Upper lobe of left lung (tissue), 6 donors: ENCODE data around the gene WDR37. TPM values are rescaled to one million over a fixed set of nuclear protein-coding genes. Genes with fewer than 3 reads are reported as not detected.

Experiments
- ATAC-seq, 2 donors: fragments of 200-7000 bp; cut with Tn5 transposase; one replicate each; pipeline ENCODE4 v1.9.1; 2022; ENCODE audit warnings: mild to moderate bottlenecking in 2 of 2, moderate library complexity in 2 of 2; ENCODE audit not compliant: low FRiP score in 2 of 2
- DNase-seq, 2 donors: peaks; one replicate each; pipeline ENCODE4 v3.0.0-alpha.2; 2019 to 2020
- H3K27ac ChIP-seq, 4 donors: fragments of 200-600 bp; sonication (generic); one replicate each; pipeline ENCODE4 v1.5.1; 2016 to 2019
- H3K27me3 ChIP-seq, 4 donors: fragments of 200-600 bp; sonication (generic); one replicate each; pipeline ENCODE4 v1.5.1; 2017 to 2019
- H3K36me3 ChIP-seq, 4 donors: fragments of 200-600 bp; sonication (generic); one replicate each; pipeline ENCODE4 v1.5.1; 2016 to 2019
- H3K4me1 ChIP-seq, 4 donors: fragments of 200-600 bp; sonication (generic); one replicate each; pipeline ENCODE4 v1.5.1; 2018 to 2019
- H3K4me3 ChIP-seq, 4 donors: fragments of 200-600 bp; sonication (generic); one replicate each; pipeline ENCODE4 v1.5.1; 2017 to 2019; ENCODE audit warnings: mild to moderate bottlenecking in 2 of 4, moderate library complexity in 1 of 4
- H3K9me3 ChIP-seq, 4 donors: fragments of 200-600 bp; sonication (generic); one replicate each; pipeline ENCODE4 v1.5.1; 2018 to 2019
- CTCF ChIP-seq, 6 experiments: fragments of 450-650 bp in 4 of 6; fragments of 200-600 bp in 2 of 6; sonication (generic) in 2 of 6; IDR thresholded peaks; one replicate each; pipeline ENCODE4 v1.5.1; 2016 to 2019; ENCODE audit warnings: antibody characterized with exemption in 6 of 6
- EP300 ChIP-seq, 4 donors: sonication (generic); formaldehyde crosslinking; IDR thresholded peaks; one replicate each; pipeline ENCODE4 v1.5.1; 2017; ENCODE audit warnings: antibody characterized with exemption in 4 of 4, control low read depth in 2 of 4
- POLR2A ChIP-seq, 4 donors: fragments of 450-650 bp; IDR thresholded peaks; one replicate each; pipeline ENCODE4 v1.5.1; 2016 to 2017; ENCODE audit warnings: antibody characterized with exemption in 4 of 4, mild to moderate bottlenecking in 2 of 4
- POLR2AphosphoS5 ChIP-seq, 2 donors: sonication (generic); formaldehyde crosslinking; IDR thresholded peaks; one replicate each; pipeline ENCODE4 v1.5.1; 2017; ENCODE audit warnings: antibody characterized with exemption in 2 of 2
- WGBS, 2 donors: methylation state at CpG; one replicate each; pipeline ENCODE4 v1.1.5; 2017 to 2018; 5-methylcytosine and 5-hydroxymethylcytosine counted together
- total RNA-seq, 6 donors: library from RNA; depleted of rRNA in 4 of 6; stranded (reverse); fragments of >200 nt in 4 of 6; gene quantifications; one replicate each; pipeline versions ENCODE4 v1.1.0 to v1.2.1, GENCODE V29; 2016 to 2021
- donor health status: DM: no; HTN: no; CAD: no; lungs with moderate emphysema.
- donor health status: DM: no; HTN: yes; CAD: no; lungs with severe emphysema.

WDR37 gene
- total RNA-seq, 6 donors from 2014 or later, result 18.1 to 31.4 (median 19.9) TPM

- Histone ChIP-seq H3K9me3 (no peaks in the 10 kb centered on the region), H3K36me3 (no peaks in the 10 kb centered on the region), H3K4me1 (no peaks in the 10 kb centered on the region), H3K4me3 (no peak overlapping the region), H3K27me3 (no peaks in the 10 kb centered on the region), H3K27ac (no peak overlapping the region)
- 85 to 100% methylated on average over 2 to 9 of the region's 9 CpGs for WGBS, 2 donors
- ATAC-seq (no peak), DNase-seq (peak in 1 of 2 donors; percentile 18)
- TF ChIP-seq EP300 (IDR thresholded peaks at IDR 0.05) (no peak), POLR2A (IDR thresholded peaks at IDR 0.05) (no peak), POLR2AphosphoS5 (IDR thresholded peaks at IDR 0.05) (no peak), CTCF (IDR thresholded peaks at IDR 0.05) (no peak)
Observed at GRCh38 chr10:1166828-1167275, 110.7 kb downstream of the WDR37 start.

- DNase-seq, result no peak
- H3K4me3 ChIP-seq, result no peak overlapping the region
- WGBS, 2 donors, result 91 to 92% methylated on average over 8 to 13 of the region's 13 CpGs
Observed at GRCh38 chr10:1168763-1169162, 112.6 kb downstream of the WDR37 start.

DNA sequence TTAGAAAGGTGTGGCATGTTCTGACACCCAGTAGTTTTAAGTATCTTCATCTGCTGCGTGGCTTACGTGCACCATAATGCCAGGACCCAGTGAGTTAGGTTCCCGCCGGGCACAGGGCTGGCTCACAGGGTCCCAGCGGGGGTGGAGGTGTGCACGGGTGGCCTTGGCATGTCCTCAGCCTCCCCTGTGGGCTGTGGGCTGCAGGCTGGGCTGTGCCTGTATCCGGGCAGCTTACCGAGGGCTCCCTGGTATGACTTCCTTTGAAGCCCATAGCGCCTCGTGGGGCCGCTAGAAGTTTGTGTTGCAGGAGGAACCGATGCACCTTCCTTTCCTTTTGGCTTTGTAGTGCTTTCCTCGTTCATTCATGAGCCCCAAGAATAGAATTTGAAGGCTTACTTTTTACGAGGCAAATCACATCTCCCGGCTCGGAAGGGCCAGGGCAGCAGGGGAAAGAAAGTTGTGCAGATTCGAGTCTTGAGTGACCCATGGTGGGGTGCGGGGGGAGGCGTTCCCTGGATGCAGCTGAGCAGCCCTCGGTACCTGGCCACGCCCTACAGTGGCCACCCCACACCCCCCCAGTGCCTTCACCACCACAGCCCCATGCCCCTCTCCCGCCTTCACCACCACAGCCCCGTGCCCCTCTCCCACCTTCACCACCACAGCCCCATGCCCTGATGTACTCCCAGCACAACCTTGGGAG is 113.2 kb downstream of the WDR37 start:
- ATAC-seq, result no peak
- Histone ChIP-seq H3K27me3 (no peaks in the 10 kb centered on the region), H3K27ac (no peak overlapping the region), H3K4me1 (no peaks in the 10 kb centered on the region), H3K36me3 (no peaks in the 10 kb centered on the region), H3K9me3 (no peaks in the 10 kb centered on the region), H3K4me3 (no peak overlapping the region)
- DNase-seq, result peak in 1 of 2 donors; percentile 58
- WGBS, 2 donors, result 70 to 76% methylated on average over 22 of the region's 23 CpGs
- TF ChIP-seq CTCF (IDR thresholded peaks at IDR 0.05) (no peak), POLR2AphosphoS5 (IDR thresholded peaks at IDR 0.05) (no peak), POLR2A (IDR thresholded peaks at IDR 0.05) (no peak)

More at GRCh38 chr10:1168763-1169162, 112.6 kb downstream of the WDR37 start:
- Histone ChIP-seq H3K27me3 (no peaks in the 10 kb centered on the region), H3K4me1 (no peaks in the 10 kb centered on the region), H3K9me3 (no peaks in the 10 kb centered on the region), H3K27ac (no peak overlapping the region), H3K36me3 (no peaks in the 10 kb centered on the region)
- TF ChIP-seq EP300 (IDR thresholded peaks at IDR 0.05), result no peak
- no peak for TF ChIP-seq POLR2A (IDR thresholded peaks at IDR 0.05)
- TF ChIP-seq CTCF (IDR thresholded peaks at IDR 0.05), result no peak
- TF ChIP-seq POLR2AphosphoS5 (IDR thresholded peaks at IDR 0.05), result no peak
- no peak for ATAC-seq

DNA sequence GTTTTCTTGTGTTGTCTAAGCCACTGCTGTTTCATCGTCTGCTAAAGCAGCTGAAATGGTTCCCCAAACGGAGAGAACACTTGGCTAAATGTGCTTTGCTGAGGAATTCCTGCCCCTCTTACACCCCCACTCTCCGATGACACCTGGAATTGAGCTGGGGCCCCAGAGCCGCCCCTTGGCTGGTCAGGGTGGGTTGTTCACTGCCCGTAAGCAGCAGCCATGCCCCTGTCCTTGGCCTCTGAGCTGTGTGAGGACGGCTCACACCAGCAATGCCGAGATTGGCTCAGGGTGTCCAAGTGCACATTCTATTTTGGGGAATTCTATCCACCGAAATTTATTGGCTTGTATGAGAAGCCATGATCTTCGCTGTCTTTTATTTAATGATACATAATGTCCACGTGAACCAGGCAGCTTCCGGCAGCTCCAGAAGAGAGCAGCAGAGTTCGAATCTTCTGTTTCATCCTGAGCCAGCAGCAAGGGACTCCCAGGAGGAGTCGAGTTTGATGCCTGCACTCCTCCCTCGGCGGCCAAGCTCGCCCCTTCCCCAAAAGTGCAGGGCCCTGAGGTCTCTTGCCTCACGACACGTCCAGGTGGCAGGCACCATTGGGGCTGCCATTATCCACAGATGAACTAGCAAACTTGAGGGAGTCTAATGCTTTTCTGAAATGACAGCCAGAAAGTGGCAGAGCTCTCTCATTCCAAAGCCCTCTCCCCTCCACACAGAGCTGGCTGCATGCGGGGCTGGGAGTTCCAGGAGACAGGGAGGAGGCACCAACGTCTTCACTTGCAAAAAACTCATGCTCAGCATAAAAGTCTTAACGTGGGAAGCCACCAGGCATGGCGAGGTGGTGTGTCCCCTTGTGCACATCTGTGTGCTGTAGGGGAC is 114.0 kb downstream of the WDR37 start:
- no peaks in the 10 kb centered on the region for H3K27me3 ChIP-seq
- no peak for TF ChIP-seq CTCF (IDR thresholded peaks at IDR 0.05)
- no peak for TF ChIP-seq EP300 (IDR thresholded peaks at IDR 0.05)
- no peak for TF ChIP-seq POLR2AphosphoS5 (IDR thresholded peaks at IDR 0.05)
- no peak for TF ChIP-seq POLR2A (IDR thresholded peaks at IDR 0.05)
- peak in 1 of 2 donors; percentile 34 for DNase-seq
- WGBS, 2 donors, result 66 to 67% methylated on average over 19 to 22 of the region's 22 CpGs
- ATAC-seq, result no peak
- H3K9me3 ChIP-seq, result no peaks in the 10 kb centered on the region
- no peak overlapping the region for H3K27ac ChIP-seq
- H3K4me1 ChIP-seq, result no peaks in the 10 kb centered on the region
- H3K4me3 ChIP-seq, result no peak overlapping the region
- H3K36me3 ChIP-seq, result no peaks in the 10 kb centered on the region
